Hepatocyte (in vitro differentiated cells): ENCODE results near the gene SYNPR. TPM values are rescaled to one million over a fixed set of nuclear protein-coding genes. Genes with fewer than 3 reads are reported as not detected.

Source experiments
- DNase-seq: peaks from one replicate; pipeline ENCODE4 v3.0.0-alpha.2; 2016; ENCODE audit warnings: low spot score
- H2AFZ ChIP-seq: fragments of 200-600 bp; sonication (generic); 2 replicates; pipeline ENCODE4 v1.6.0; 2016; ENCODE audit warnings: antibody characterized with exemption, mild to moderate bottlenecking
- H3K27ac ChIP-seq: fragments of 200-600 bp; sonication (generic); 2 replicates; pipeline ENCODE4 v1.5.1; 2016; ENCODE audit warnings: mild to moderate bottlenecking
- H3K27me3 ChIP-seq: fragments of 200-600 bp; sonication (generic); 2 replicates; pipeline ENCODE4 v1.6.1; 2016
- H3K36me3 ChIP-seq: fragments of 200-600 bp; sonication (generic); replicated peaks from 2 replicates; pipeline ENCODE4 v1.5.1; 2016; ENCODE audit warnings: low read depth; ENCODE audit not compliant: insufficient read depth
- H3K4me1 ChIP-seq: fragments of 200-600 bp; sonication (generic); 2 replicates; pipeline ENCODE4 v1.5.1; 2016; ENCODE audit warnings: mild to moderate bottlenecking, moderate library complexity; ENCODE audit not compliant: insufficient read depth
- H3K4me2 ChIP-seq: fragments of 200-600 bp; sonication (generic); 2 replicates; pipeline ENCODE4 v1.6.0; 2016
- H3K4me3 ChIP-seq: fragments of 200-600 bp; sonication (generic); 2 replicates; pipeline ENCODE4 v1.5.1; 2016; ENCODE audit warnings: mild to moderate bottlenecking
- H3K79me2 ChIP-seq: fragments of 200-600 bp; sonication (generic); 2 replicates; pipeline ENCODE4 v1.6.0; 2017; ENCODE audit warnings: mild to moderate bottlenecking
- H3K9me2 ChIP-seq: fragments of 200-600 bp; sonication (generic); replicated peaks from 2 replicates; pipeline ENCODE4 v1.6.0; 2017; ENCODE audit warnings: mild to moderate bottlenecking; ENCODE audit not compliant: insufficient read depth
- H3K9me3 ChIP-seq: fragments of 200-600 bp; sonication (generic); 2 replicates; pipeline ENCODE4 v1.5.1; 2016; ENCODE audit warnings: low read depth, mild to moderate bottlenecking
- H4K20me1 ChIP-seq: fragments of 200-600 bp; sonication (generic); 2 replicates; pipeline ENCODE4 v1.6.0; 2016; ENCODE audit warnings: mild to moderate bottlenecking; ENCODE audit not compliant: insufficient read depth, poor library complexity, severe bottlenecking
- CTCF ChIP-seq: fragments of 200-600 bp; sonication (generic); IDR thresholded peaks from 2 replicates; pipeline ENCODE4 v1.5.1; 2016; ENCODE audit warnings: antibody characterized with exemption, mild to moderate bottlenecking; ENCODE audit not compliant: poor library complexity
- EZH2 ChIP-seq: fragments of 200-600 bp; sonication (generic); IDR thresholded peaks from 2 replicates; pipeline ENCODE4 v1.6.1; 2016; ENCODE audit warnings: antibody characterized with exemption, mild to moderate bottlenecking, borderline replicate concordance
- EZH2phosphoT487 ChIP-seq: fragments of 200-600 bp; sonication (generic); IDR thresholded peaks from one replicate; pipeline ENCODE4 v1.6.1; 2018; ENCODE audit warnings: antibody characterized with exemption, mild to moderate bottlenecking, low read depth, moderate library complexity; ENCODE audit not compliant: unreplicated experiment, severe bottlenecking
- WGBS: methylation state at CpG from one replicate; pipeline ENCODE4 v1.1.6; 2016; ENCODE audit warnings: low lambda C conversion rate; ENCODE audit errors: missing lambda C conversion rate; 5-methylcytosine and 5-hydroxymethylcytosine counted together
- polyA plus RNA-seq: library from polyadenylated mRNA; unstranded; fragments of >200 nt; fragmentation: Nextera tagmentation; extraction: Ambion mirVana; gene quantifications from 2 replicates; pipeline ENCODE4 v1.2.1, GENCODE V29; 2016
- total RNA-seq: library from RNA; depleted of rRNA; stranded (reverse); fragments of >200 nt; gene quantifications from 2 replicates; pipeline ENCODE4 v1.2.3, GENCODE V29; 2014

SYNPR gene
- total and polyA plus RNA-seq, 2 experiments from 2014 or later = 0.37 TPM; not detected in 1

DNA sequence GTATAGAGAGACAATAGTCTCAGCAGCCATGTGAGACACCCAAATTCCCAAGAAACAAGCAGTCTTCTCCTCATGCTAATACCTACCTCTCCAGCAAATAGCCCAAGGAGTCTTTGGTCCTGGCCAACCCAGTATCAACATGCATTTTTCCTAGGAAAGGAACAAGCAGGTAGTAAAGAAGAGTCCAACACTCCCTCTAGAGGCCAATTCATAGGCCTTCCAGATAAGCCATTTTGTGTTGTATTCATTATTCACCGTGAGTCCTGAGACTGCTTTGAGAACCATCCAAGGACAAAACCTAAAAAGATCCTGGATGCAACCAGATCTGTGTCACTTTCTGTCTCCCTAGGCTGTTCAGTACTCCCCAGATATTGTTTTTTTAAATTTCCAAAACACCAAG, 310.8 kb downstream of the SYNPR start:
- no peak overlapping the region for H2AFZ ChIP-seq
- H3K4me2 ChIP-seq = no peak overlapping the region
- H4K20me1 ChIP-seq = no peaks in the 10 kb centered on the region
- H3K4me3 ChIP-seq = no peak overlapping the region
- no peak for DNase-seq
- H3K4me1 ChIP-seq = no peaks in the 10 kb centered on the region
- H3K27ac ChIP-seq = no peak overlapping the region
- no peaks in the 10 kb centered on the region for H3K79me2 ChIP-seq
- WGBS = 100% methylated on average over 1 of the region's 1 CpG
- no peaks in the 10 kb centered on the region for H3K9me3 ChIP-seq
- no peaks in the 10 kb centered on the region for H3K36me3 ChIP-seq
- TF ChIP-seq CTCF (no peak), EZH2 (no peak), EZH2phosphoT487 (no peak)
- no peaks in the 10 kb centered on the region for H3K27me3 ChIP-seq
- H3K9me2 ChIP-seq = no peaks in the 10 kb centered on the region

GRCh38 chr3:63593779-63594178, 315.7 kb downstream of the SYNPR start:
- Histone ChIP-seq H3K79me2 (no peaks in the 10 kb centered on the region), H3K4me1 (no peaks in the 10 kb centered on the region), H3K9me3 (no peaks in the 10 kb centered on the region), H3K4me2 (no peak overlapping the region), H3K4me3 (no peak overlapping the region), H3K27ac (no peak overlapping the region), H4K20me1 (no peaks in the 10 kb centered on the region), H2AFZ (no peak overlapping the region), H3K27me3 (no peaks in the 10 kb centered on the region), H3K9me2 (no peaks in the 10 kb centered on the region), H3K36me3 (no peaks in the 10 kb centered on the region)
- no peak for TF ChIP-seq EZH2phosphoT487
- TF ChIP-seq EZH2 = no peak
- TF ChIP-seq CTCF = no peak
- WGBS = 57% methylated on average over 2 of the region's 2 CpGs
- no peak for DNase-seq

- Histone ChIP-seq H3K4me1 (no peaks in the 10 kb centered on the region), H3K4me3 (no peak overlapping the region), H4K20me1 (no peaks in the 10 kb centered on the region), H3K9me3 (no peaks in the 10 kb centered on the region), H3K27me3 (no peaks in the 10 kb centered on the region), H3K36me3 (no peaks in the 10 kb centered on the region), H3K79me2 (no peaks in the 10 kb centered on the region), H3K27ac (no peak overlapping the region), H3K9me2 (no peaks in the 10 kb centered on the region), H3K4me2 (no peak overlapping the region), H2AFZ (no peak overlapping the region)
- no peak for DNase-seq
- TF ChIP-seq CTCF (no peak), EZH2 (no peak), EZH2phosphoT487 (no peak)
Measured at GRCh38 chr3:63595221-63595620, 317.1 kb downstream of the SYNPR start.

DNA sequence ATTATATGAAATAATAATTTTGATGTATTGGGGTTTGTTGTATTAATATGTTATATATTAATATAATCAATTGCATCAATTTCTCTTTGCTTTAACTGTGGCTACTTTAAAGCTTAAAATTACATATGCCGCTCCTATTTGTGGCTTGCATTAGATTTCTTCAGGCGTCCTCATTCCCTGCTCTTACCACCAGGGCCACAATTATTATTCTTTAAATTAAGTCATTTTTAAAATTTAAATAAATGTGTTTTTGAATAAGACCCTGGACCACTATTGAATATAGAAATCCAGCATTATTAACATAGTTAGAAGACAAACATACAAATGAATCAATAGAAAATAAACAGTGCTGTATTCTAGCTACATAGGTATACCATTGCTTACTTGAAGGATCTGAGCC, 318.9 kb downstream of the SYNPR start:
- H3K9me3 ChIP-seq = no peaks in the 10 kb centered on the region
- H4K20me1 ChIP-seq = no peaks in the 10 kb centered on the region
- H3K79me2 ChIP-seq = no peaks in the 10 kb centered on the region
- H3K4me1 ChIP-seq = no peaks in the 10 kb centered on the region
- H3K9me2 ChIP-seq = no peaks in the 10 kb centered on the region
- TF ChIP-seq EZH2 (no peak), CTCF (no peak), EZH2phosphoT487 (no peak)
- no peaks in the 10 kb centered on the region for H3K36me3 ChIP-seq
- 61% methylated on average over 2 of the region's 2 CpGs for WGBS
- H3K27me3 ChIP-seq = no peaks in the 10 kb centered on the region
- H3K27ac ChIP-seq = no peak overlapping the region
- DNase-seq = no peak
- H3K4me2 ChIP-seq = no peak overlapping the region
- H2AFZ ChIP-seq = no peak overlapping the region
- no peak overlapping the region for H3K4me3 ChIP-seq
